NT2/D1 (cell line): Measurements from ENCODE around the gene PGBD5.

ENCODE experiments used
- DNase-seq: peaks from one replicate; pipeline ENCODE4 v3.0.0-alpha.2; 2011; ENCODE audit warnings: low read depth, low spot score
- H3K27me3 ChIP-seq: 2 replicates; pipeline ENCODE4 v1.6.0; 2011; ENCODE audit warnings: mild to moderate bottlenecking; ENCODE audit not compliant: insufficient read length, insufficient read depth
- H3K36me3 ChIP-seq: 2 replicates; pipeline ENCODE4 v1.6.1; 2011; ENCODE audit warnings: mild to moderate bottlenecking, low read length, mixed read lengths; ENCODE audit not compliant: insufficient read depth, insufficient read length
- H3K4me1 ChIP-seq: 2 replicates; pipeline ENCODE4 v1.5.1; 2011; ENCODE audit not compliant: insufficient read depth, insufficient read length
- H3K4me3 ChIP-seq: 2 replicates; pipeline ENCODE4 v1.5.1; 2011; ENCODE audit warnings: low read depth; ENCODE audit not compliant: insufficient read length
- H3K9ac ChIP-seq: 2 replicates; pipeline ENCODE4 v1.6.0; 2011; ENCODE audit warnings: low read depth; ENCODE audit not compliant: insufficient read length
- H3K9me3 ChIP-seq: 2 replicates; pipeline ENCODE4 v1.5.1; 2011; ENCODE audit warnings: mild to moderate bottlenecking, low read length; ENCODE audit not compliant: insufficient read depth
- SUZ12 ChIP-seq: IDR thresholded peaks from 2 replicates; pipeline ENCODE4 v1.6.1; 2011; ENCODE audit not compliant: insufficient read length, insufficient read depth; ENCODE audit errors: extremely low read depth
- YY1 ChIP-seq: IDR thresholded peaks from 2 replicates; pipeline ENCODE4 v1.6.1; 2011; ENCODE audit not compliant: insufficient read length, insufficient read depth
- ZNF274 ChIP-seq: IDR thresholded peaks from 2 replicates; pipeline ENCODE4 v1.6.1; 2011; ENCODE audit warnings: mild to moderate bottlenecking, low read depth, low read length

The PGBD5 gene

GRCh38 chr1:230348386-230349019, 77.6 kb downstream of the PGBD5 start:
- Histone ChIP-seq H3K9ac (no peak overlapping the region), H3K9me3 (0 out of 2 replicates have a peak, but pooled peaks cover 5% of the 10 kb centered on the region), H3K4me3 (no peak overlapping the region), H3K4me1 (no peaks in the 10 kb centered on the region), H3K27me3 (no peaks in the 10 kb centered on the region), H3K36me3 (peaks cover 8% of the 10 kb centered on the region)
- TF ChIP-seq YY1: no peak
- TF ChIP-seq ZNF274: no peak
- no peak for TF ChIP-seq SUZ12
- no peak for DNase-seq

- Histone ChIP-seq H3K36me3 (peaks cover 8% of the 10 kb centered on the region), H3K4me3 (no peak overlapping the region), H3K27me3 (no peaks in the 10 kb centered on the region), H3K4me1 (no peaks in the 10 kb centered on the region), H3K9ac (no peak overlapping the region), H3K9me3 (0 out of 2 replicates have a peak, but pooled peaks cover 5% of the 10 kb centered on the region)
- TF ChIP-seq ZNF274 (no peak), YY1 (no peak), SUZ12 (no peak)
- DNase-seq: no peak
Measured at GRCh38 chr1:230347896-230348295, 78.2 kb downstream of the PGBD5 start.

DNA sequence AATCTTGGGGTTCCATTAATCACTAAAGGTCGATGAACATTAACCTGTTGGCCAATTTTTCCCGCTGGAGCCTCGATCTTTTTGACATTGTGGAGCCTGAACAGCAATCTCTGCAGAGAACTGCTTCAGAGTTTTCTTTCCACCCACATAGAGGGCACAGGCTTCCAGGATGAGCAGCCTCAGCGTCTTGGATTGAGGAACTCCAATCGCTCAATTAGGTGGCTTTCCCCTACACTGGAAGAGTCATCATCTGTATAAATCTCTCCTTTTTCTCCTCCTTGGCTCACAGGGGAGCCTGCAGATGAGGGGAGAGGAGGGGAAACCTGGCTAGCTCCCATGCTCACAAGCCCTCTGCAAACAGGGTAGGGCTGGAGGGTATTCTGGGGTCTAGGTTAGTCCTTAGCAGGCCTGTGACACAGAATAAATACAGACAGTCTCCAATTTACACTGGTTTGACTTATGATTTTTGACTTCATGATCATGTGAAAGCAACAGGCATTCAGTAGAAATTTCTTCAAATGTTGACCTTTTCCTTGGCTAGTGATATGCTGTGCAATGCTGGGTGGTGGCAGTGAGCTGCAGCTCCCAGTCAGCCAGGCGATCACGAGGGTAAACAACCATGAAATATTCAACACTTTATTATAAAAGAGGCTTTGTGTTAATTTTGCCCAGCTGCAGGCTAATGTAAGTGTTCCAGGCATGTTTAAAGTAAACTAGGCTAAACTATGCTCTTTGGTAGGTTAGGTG, 80.8 kb downstream of the PGBD5 start:
- H3K27me3 ChIP-seq: no peaks in the 10 kb centered on the region
- no peak for DNase-seq
- TF ChIP-seq SUZ12 (no peak), ZNF274 (no peak), YY1 (no peak)
- H3K4me1 ChIP-seq: no peaks in the 10 kb centered on the region
- H3K36me3 ChIP-seq: peaks cover 6% of the 10 kb centered on the region
- no peak overlapping the region for H3K4me3 ChIP-seq
- no peak overlapping the region for H3K9ac ChIP-seq
- H3K9me3 ChIP-seq: 0 out of 2 replicates have a peak, but pooled peaks cover 4% of the 10 kb centered on the region

DNA sequence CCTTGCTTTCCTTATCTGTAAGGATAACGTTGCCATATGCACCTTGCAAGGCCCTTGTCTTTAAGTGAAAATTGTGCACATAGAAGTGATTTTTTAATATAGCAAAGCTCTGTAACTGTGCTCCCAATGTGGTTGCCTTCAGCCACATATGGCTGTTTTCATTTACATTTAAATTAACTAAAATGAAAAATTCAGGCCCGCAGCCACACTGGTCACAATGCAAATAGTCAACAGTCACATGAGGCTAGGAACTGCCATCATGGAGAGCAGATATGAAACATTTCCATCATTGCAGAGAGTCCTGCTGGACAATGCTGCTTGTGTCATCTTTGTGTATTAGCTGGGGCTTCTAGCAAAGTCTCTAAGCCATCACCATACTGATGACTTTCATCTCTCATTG, 83.4 kb downstream of the PGBD5 start:
- Histone ChIP-seq H3K4me3 (no peak overlapping the region), H3K36me3 (no peaks in the 10 kb centered on the region), H3K27me3 (no peaks in the 10 kb centered on the region), H3K4me1 (no peaks in the 10 kb centered on the region), H3K9me3 (no peaks in the 10 kb centered on the region), H3K9ac (no peak overlapping the region)
- no peak for DNase-seq
- TF ChIP-seq SUZ12 (no peak), YY1 (no peak), ZNF274 (no peak)

DNA sequence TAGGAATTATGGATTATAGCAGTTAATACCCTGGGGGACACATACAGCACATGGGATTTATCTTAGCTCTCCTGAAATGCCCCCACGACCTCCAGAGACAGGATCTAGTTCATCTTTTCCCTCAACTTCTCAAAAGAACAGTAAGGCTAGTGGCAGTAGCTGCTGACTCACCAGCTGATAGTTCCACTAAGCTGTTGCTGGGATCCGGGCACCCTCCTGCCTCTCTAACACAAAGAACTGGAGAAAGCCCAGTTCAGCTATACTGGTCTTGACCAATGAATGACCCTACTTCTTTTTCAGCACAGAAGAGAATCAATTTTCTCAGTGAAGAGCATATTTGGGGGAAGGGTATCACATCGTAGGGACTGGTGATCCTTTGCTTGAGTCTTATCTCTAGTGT, 84.1 kb downstream of the PGBD5 start:
- H3K9ac ChIP-seq: no peak overlapping the region
- no peak for DNase-seq
- no peaks in the 10 kb centered on the region for H3K27me3 ChIP-seq
- H3K36me3 ChIP-seq: no peaks in the 10 kb centered on the region
- no peaks in the 10 kb centered on the region for H3K4me1 ChIP-seq
- no peaks in the 10 kb centered on the region for H3K9me3 ChIP-seq
- TF ChIP-seq YY1: no peak
- TF ChIP-seq SUZ12: no peak
- no peak for TF ChIP-seq ZNF274
- no peak overlapping the region for H3K4me3 ChIP-seq

- H3K4me1 ChIP-seq: no peaks in the 10 kb centered on the region
- no peaks in the 10 kb centered on the region for H3K9me3 ChIP-seq
- no peak overlapping the region for H3K9ac ChIP-seq
- DNase-seq: no peak
- H3K27me3 ChIP-seq: no peaks in the 10 kb centered on the region
- no peaks in the 10 kb centered on the region for H3K36me3 ChIP-seq
- H3K4me3 ChIP-seq: no peak overlapping the region
- no peak for TF ChIP-seq YY1
- no peak for TF ChIP-seq SUZ12
- no peak for TF ChIP-seq ZNF274
Measured at GRCh38 chr1:230341162-230341546, 85.0 kb downstream of the PGBD5 start.

DNA sequence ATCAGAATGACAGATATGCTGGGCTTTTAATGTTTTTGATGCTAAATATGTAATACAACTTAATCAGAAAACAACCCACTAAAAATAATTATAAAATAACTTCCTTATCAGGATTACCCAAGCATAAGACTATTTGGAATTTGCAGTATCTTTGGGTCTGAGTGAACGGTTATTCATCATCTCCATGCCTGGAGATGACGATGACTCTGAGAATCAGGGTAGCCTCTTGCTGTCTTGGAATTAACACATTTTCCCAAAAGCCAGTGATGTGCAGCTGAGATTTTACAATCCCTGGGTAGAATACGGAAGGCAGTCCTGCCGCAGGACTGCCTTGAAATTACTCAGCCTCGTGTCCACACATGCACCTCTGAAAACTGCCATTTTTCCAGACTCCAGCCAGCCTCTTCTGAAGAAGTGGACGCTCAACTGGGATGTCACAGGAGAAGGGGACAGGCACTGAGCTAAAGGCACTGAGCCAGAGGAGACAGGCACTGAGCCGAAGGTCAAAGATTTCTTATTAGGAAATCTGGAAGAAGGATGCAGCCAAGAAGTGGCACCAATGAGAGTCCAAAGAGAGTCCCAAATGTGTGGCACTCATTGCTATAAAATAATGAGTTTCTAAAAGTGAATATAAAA, 85.5 kb downstream of the PGBD5 start:
- H3K27me3 ChIP-seq: no peaks in the 10 kb centered on the region
- no peaks in the 10 kb centered on the region for H3K4me1 ChIP-seq
- no peaks in the 10 kb centered on the region for H3K9me3 ChIP-seq
- H3K36me3 ChIP-seq: no peaks in the 10 kb centered on the region
- DNase-seq: no peak
- no peak for TF ChIP-seq YY1
- TF ChIP-seq ZNF274: no peak
- no peak for TF ChIP-seq SUZ12
- H3K4me3 ChIP-seq: no peak overlapping the region
- H3K9ac ChIP-seq: no peak overlapping the region
